Superior temporal gyrus (tissue), 1 donor: ENCODE results near the gene SLC22A1.
A peak's percentile ranks its signal among the peaks of the same experiment; 100 is the strongest.
"Not testable (repeated sequence)": the region's sequence is repeated elsewhere in the genome, so short reads cannot be mapped to it uniquely, and the experiment has no call there.

Source experiments
- DNase-seq: peaks from one replicate; pipeline ENCODE4 v3.0.0-alpha.2; 2016; ENCODE audit errors: extremely low spot score

SLC22A1 gene

GRCh38 chr6:160137989-160138835 lies 16.6 kb downstream of the SLC22A1 start:
- peak; percentile 73 for DNase-seq

- no peak for DNase-seq
Observed at GRCh38 chr6:160138839-160139419, 17.3 kb downstream of the SLC22A1 start.

- DNase-seq: no peak
Observed at GRCh38 chr6:160139420-160139851, 17.8 kb downstream of the SLC22A1 start.

- not testable (repeated sequence) for DNase-seq
Observed at GRCh38 chr6:160140493-160140892, 18.9 kb downstream of the SLC22A1 start.

- DNase-seq: no peak
Observed at GRCh38 chr6:160141001-160141726, 19.5 kb downstream of the SLC22A1 start.

GRCh38 chr6:160142115-160142715 lies 20.6 kb downstream of the SLC22A1 start:
- DNase-seq: no peak

- no peak for DNase-seq
Observed at GRCh38 chr6:160146454-160147145, 25.0 kb downstream of the SLC22A1 start.

GRCh38 chr6:160147146-160147536 lies 25.5 kb downstream of the SLC22A1 start:
- DNase-seq: no peak

- no peak for DNase-seq
Observed at GRCh38 chr6:160154471-160154870, 32.9 kb downstream of the SLC22A1 start.

- no peak for DNase-seq
Observed at GRCh38 chr6:160156842-160157241, 35.2 kb downstream of the SLC22A1 start.

GRCh38 chr6:160160450-160160849 lies 38.8 kb downstream of the SLC22A1 start:
- DNase-seq: no peak

GRCh38 chr6:160160929-160161646 lies 39.5 kb downstream of the SLC22A1 start:
- no peak for DNase-seq

- DNase-seq: no peak
Observed at GRCh38 chr6:160161647-160161986, 40.0 kb downstream of the SLC22A1 start.

- DNase-seq: no peak
Observed at GRCh38 chr6:160162030-160162566, 40.5 kb downstream of the SLC22A1 start.

GRCh38 chr6:160163425-160163824 lies 41.8 kb downstream of the SLC22A1 start:
- no peak for DNase-seq

- no peak for DNase-seq
Observed at GRCh38 chr6:160163912-160164311, 42.3 kb downstream of the SLC22A1 start.

GRCh38 chr6:160165928-160166327 lies 44.3 kb downstream of the SLC22A1 start:
- DNase-seq: not testable (repeated sequence)

- no peak for DNase-seq
Observed at GRCh38 chr6:160167604-160168399, 46.2 kb downstream of the SLC22A1 start.

- DNase-seq: no peak
Observed at GRCh38 chr6:160170018-160170680, 48.5 kb downstream of the SLC22A1 start.
